ENCODE data around the gene PFKL. TPM values are rescaled to one million over a fixed set of nuclear protein-coding genes. Genes with fewer than 3 reads are reported as not detected.

PFKL gene
- total RNA-seq, 1 experiment from 2014 or later: 150 TPM

DNA sequence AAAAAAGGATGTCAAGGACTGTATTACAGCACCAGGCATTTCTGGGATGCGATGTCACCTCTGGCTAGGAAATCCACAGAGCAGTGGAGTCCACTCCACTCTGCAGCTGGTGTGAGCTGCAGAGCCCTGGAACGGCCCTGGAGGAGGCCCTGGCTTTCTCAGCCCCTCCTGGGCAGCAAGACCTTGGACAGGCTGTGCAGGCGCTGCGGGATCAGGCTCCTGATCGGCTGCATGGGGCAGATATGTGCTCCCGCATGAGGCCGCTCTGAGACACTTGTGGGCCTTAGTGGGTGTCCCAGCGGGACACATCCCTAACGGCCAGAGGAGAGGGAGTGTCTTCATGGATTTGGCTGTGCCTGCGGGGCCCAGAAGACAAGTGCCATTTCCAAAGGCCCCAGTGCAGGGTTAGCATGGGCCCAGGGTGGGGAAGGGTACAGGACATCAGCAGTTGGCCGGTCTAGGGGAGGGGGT, 44.3 kb upstream of the PFKL start:
- TF ChIP-seq, protein P1, sequence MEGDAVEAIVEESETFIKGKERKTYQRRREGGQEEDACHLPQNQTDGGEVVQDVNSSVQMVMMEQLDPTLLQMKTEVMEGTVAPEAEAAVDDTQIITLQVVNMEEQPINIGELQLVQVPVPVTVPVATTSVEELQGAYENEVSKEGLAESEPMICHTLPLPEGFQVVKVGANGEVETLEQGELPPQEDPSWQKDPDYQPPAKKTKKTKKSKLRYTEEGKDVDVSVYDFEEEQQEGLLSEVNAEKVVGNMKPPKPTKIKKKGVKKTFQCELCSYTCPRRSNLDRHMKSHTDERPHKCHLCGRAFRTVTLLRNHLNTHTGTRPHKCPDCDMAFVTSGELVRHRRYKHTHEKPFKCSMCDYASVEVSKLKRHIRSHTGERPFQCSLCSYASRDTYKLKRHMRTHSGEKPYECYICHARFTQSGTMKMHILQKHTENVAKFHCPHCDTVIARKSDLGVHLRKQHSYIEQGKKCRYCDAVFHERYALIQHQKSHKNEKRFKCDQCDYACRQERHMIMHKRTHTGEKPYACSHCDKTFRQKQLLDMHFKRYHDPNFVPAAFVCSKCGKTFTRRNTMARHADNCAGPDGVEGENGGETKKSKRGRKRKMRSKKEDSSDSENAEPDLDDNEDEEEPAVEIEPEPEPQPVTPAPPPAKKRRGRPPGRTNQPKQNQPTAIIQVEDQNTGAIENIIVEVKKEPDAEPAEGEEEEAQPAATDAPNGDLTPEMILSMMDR (IDR thresholded peaks at IDR 0.05 in 2 of 3, conservative IDR thresholded peaks at IDR 0.05 in 1 of 3; ENCODE audit: borderline replicate concordance in 1 of 3, insufficient read depth in 1 of 3, low read depth in 2 of 3, low read length in 2 of 3): no peak
- TF ChIP-seq SIN3A (IDR thresholded peaks at IDR 0.05; ENCODE audit: low read depth): no peak
- no peak for TF ChIP-seq SRF (IDR thresholded peaks at IDR 0.05; ENCODE audit: low read depth)
- no peak for TF ChIP-seq EZH2phosphoT487 (IDR thresholded peaks at IDR 0.05; ENCODE audit: borderline replicate concordance)
- TF ChIP-seq, protein P2, sequence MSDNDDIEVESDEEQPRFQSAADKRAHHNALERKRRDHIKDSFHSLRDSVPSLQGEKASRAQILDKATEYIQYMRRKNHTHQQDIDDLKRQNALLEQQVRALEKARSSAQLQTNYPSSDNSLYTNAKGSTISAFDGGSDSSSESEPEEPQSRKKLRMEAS (IDR thresholded peaks at IDR 0.05): no peak
- no peak for TF ChIP-seq SP1 (IDR thresholded peaks at IDR 0.05; ENCODE audit: low read depth)
- Histone ChIP-seq H3K9ac (ENCODE audit: low read length) (no peak overlapping the region), H3K4me1 (ENCODE audit: control insufficient read depth in 1 of 2, insufficient read depth in 2 of 2, low read length in 2 of 2) (no peaks in the 10 kb centered on the region), H4K20me1 (ENCODE audit: insufficient read depth) (no peaks in the 10 kb centered on the region), H3K4me2 (ENCODE audit: low read length) (no peak overlapping the region), H3K9me3 (ENCODE audit: control insufficient read depth in 1 of 2, insufficient read depth in 1 of 2, low read depth in 1 of 2, low read length in 2 of 2) (no peaks in the 10 kb centered on the region), H3K9me2 (ENCODE audit: insufficient read depth) (no peaks in the 10 kb centered on the region), H3K4me3 (replicated peaks in 1 of 2; ENCODE audit: low read depth in 1 of 2, low read length in 2 of 2) (no peak overlapping the region), H2AFZ (ENCODE audit: low read depth, low read length, poor library complexity, severe bottlenecking) (no peak overlapping the region), H3K27ac (ENCODE audit: low read depth, low read length) (no peak overlapping the region), H3K79me2 (ENCODE audit: insufficient read depth, low read length) (no peaks in the 10 kb centered on the region), H3K36me3 (ENCODE audit: control insufficient read depth in 1 of 2, insufficient read depth in 2 of 2, low read length in 2 of 2) (no peaks in the 10 kb centered on the region), H3K27me3 (ENCODE audit: insufficient read depth, low read length) (no peaks in the 10 kb centered on the region)
- RAD21 ChIA-PET (ENCODE audit: low non-redundant PET in 1 of 2, low total read pairs in 2 of 2, uncharacterized antibody in 2 of 2, unreplicated experiment in 2 of 2): no interaction called here
- BruUV-seq (replicated peaks): no TSS peak
- no peak for ATAC-seq
- DNase-seq (ENCODE audit: low read depth, low spot score): no peak
- POLR2A ChIA-PET: no interaction called here
- intact Hi-C loops (cut with micrococcal nuclease): no loop called here
- CTCF ChIA-PET: no interaction called here

DNA sequence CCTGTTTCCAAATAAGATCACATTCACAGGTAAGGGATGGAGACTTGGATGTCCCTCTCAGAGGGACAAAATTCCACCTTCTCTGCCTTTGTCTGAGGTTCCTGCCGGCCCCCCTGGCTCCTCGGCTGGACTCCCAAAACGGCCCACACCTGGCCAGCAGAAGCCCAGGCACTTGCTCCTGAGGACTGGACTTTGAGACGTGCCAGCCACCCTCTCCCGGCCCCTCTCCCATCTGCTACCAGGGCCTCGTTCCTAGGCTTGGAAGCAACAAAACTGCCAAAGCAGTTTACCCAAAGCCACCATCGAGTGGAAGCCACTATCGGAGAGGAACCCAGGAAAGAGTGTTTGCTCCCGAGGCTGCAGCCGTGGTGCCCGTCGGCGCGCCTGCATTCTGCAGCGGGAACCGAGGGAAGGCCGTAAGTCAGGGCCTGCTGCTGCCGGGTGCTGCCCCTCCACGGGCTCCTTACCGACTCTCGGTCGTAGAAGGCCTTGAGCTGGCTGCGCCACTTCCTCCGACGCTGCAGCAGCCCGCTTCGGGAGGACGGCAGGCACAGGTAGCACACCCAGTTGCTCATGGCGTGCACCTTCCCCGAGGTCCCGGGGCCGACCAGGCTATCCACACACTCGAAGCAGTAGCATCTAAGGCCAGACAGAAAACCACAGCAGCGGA, 41.7 kb upstream of the PFKL start:
- no peak overlapping the region for H3K27ac ChIP-seq (ENCODE audit: low read depth, low read length)
- TF ChIP-seq, protein P3, sequence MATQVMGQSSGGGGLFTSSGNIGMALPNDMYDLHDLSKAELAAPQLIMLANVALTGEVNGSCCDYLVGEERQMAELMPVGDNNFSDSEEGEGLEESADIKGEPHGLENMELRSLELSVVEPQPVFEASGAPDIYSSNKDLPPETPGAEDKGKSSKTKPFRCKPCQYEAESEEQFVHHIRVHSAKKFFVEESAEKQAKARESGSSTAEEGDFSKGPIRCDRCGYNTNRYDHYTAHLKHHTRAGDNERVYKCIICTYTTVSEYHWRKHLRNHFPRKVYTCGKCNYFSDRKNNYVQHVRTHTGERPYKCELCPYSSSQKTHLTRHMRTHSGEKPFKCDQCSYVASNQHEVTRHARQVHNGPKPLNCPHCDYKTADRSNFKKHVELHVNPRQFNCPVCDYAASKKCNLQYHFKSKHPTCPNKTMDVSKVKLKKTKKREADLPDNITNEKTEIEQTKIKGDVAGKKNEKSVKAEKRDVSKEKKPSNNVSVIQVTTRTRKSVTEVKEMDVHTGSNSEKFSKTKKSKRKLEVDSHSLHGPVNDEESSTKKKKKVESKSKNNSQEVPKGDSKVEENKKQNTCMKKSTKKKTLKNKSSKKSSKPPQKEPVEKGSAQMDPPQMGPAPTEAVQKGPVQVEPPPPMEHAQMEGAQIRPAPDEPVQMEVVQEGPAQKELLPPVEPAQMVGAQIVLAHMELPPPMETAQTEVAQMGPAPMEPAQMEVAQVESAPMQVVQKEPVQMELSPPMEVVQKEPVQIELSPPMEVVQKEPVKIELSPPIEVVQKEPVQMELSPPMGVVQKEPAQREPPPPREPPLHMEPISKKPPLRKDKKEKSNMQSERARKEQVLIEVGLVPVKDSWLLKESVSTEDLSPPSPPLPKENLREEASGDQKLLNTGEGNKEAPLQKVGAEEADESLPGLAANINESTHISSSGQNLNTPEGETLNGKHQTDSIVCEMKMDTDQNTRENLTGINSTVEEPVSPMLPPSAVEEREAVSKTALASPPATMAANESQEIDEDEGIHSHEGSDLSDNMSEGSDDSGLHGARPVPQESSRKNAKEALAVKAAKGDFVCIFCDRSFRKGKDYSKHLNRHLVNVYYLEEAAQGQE (IDR thresholded peaks at IDR 0.05; ENCODE audit: low read depth): no peak
- TF ChIP-seq EGR1 (IDR thresholded peaks at IDR 0.05; ENCODE audit: low read depth): no peak
- TF ChIP-seq JUND (IDR thresholded peaks at IDR 0.05): no peak
- TF ChIP-seq, protein P1 (IDR thresholded peaks at IDR 0.05 in 2 of 3, conservative IDR thresholded peaks at IDR 0.05 in 1 of 3; ENCODE audit: borderline replicate concordance in 1 of 3, insufficient read depth in 1 of 3, low read depth in 2 of 3, low read length in 2 of 3): no peak
- TF ChIP-seq, protein P2 (IDR thresholded peaks at IDR 0.05): no peak
- no peak for TF ChIP-seq CBX3 (IDR thresholded peaks at IDR 0.05; ENCODE audit: low read depth)
- TF ChIP-seq FOSL1 (IDR thresholded peaks at IDR 0.05; ENCODE audit: low read depth): no peak

More for the DNA sequence above, 41.7 kb upstream of the PFKL start:
- Histone ChIP-seq H3K79me2 (ENCODE audit: insufficient read depth, low read length) (no peaks in the 10 kb centered on the region), H3K9me2 (ENCODE audit: insufficient read depth) (no peaks in the 10 kb centered on the region), H4K20me1 (ENCODE audit: insufficient read depth) (no peaks in the 10 kb centered on the region), H3K4me2 (ENCODE audit: low read length) (no peak overlapping the region), H3K9ac (ENCODE audit: low read length) (no peak overlapping the region), H3K4me1 (ENCODE audit: control insufficient read depth in 1 of 2, insufficient read depth in 2 of 2, low read length in 2 of 2) (no peaks in the 10 kb centered on the region), H2AFZ (ENCODE audit: low read depth, low read length, poor library complexity, severe bottlenecking) (no peak overlapping the region), H3K36me3 (ENCODE audit: control insufficient read depth in 1 of 2, insufficient read depth in 2 of 2, low read length in 2 of 2) (no peaks in the 10 kb centered on the region), H3K27me3 (ENCODE audit: insufficient read depth, low read length) (no peaks in the 10 kb centered on the region), H3K4me3 (replicated peaks in 1 of 2; ENCODE audit: low read depth in 1 of 2, low read length in 2 of 2) (no peak overlapping the region), H3K9me3 (ENCODE audit: control insufficient read depth in 1 of 2, insufficient read depth in 1 of 2, low read depth in 1 of 2, low read length in 2 of 2) (no peaks in the 10 kb centered on the region)
- no TSS peak for BruUV-seq (replicated peaks)
- intact Hi-C loops (cut with micrococcal nuclease): no loop called here
- no peak for DNase-seq (ENCODE audit: low read depth, low spot score)
- ATAC-seq: no peak
- RAD21 ChIA-PET (ENCODE audit: low non-redundant PET in 1 of 2, low total read pairs in 2 of 2, uncharacterized antibody in 2 of 2, unreplicated experiment in 2 of 2): no interaction called here
- POLR2A ChIA-PET: no interaction called here
- CTCF ChIA-PET: no interaction called here

All from HCT116 (cell line).